SK-N-SH treated with all-trans-retinoic acid at 6 μM for 48 hours (cell line): Measurements from ENCODE around the gene ANK3.

Experiments used
- ATAC-seq: fragments of 200-7000 bp; cut with Tn5 transposase; 3 replicates; pipeline ENCODE4 v1.9.1; 2020; ENCODE audit warnings: mild to moderate bottlenecking, moderate library complexity
- GLIS3 ChIP-seq: fragments of 250-450 bp; sonication (Bioruptor Pico); IDR thresholded peaks from 2 replicates; pipeline ENCODE4 v1.5.0; 2020; ENCODE audit warnings: mild to moderate bottlenecking, moderate library complexity
- OSR1 ChIP-seq: fragments of 250-450 bp; sonication (Bioruptor Pico); IDR thresholded peaks from 2 replicates; pipeline ENCODE4 v1.8.0; 2022; ENCODE audit warnings: moderate library complexity, mild to moderate bottlenecking, inconsistent platforms
- PPARA ChIP-seq: fragments of 250-450 bp; sonication (Bioruptor Pico); IDR thresholded peaks from 2 replicates; pipeline ENCODE4 v1.5.0; 2020; ENCODE audit warnings: mild to moderate bottlenecking, borderline replicate concordance
- SNAI2 ChIP-seq: fragments of 250-450 bp; sonication (Bioruptor Pico); IDR thresholded peaks from 2 replicates; pipeline ENCODE4 v1.5.0; 2020; ENCODE audit warnings: mild to moderate bottlenecking, moderate library complexity
- TOX ChIP-seq: fragments of 250-450 bp; sonication (Bioruptor Pico); IDR thresholded peaks from 2 replicates; pipeline ENCODE4 v1.8.0; 2021; ENCODE audit warnings: mild to moderate bottlenecking, moderate library complexity, borderline replicate concordance
- ZC3H10 ChIP-seq: fragments of 250-450 bp; sonication (Bioruptor Pico); IDR thresholded peaks from 2 replicates; pipeline ENCODE4 v1.5.1; 2021; ENCODE audit warnings: mild to moderate bottlenecking, moderate library complexity
- ZFP3 ChIP-seq: fragments of 250-450 bp; sonication (Bioruptor Pico); IDR thresholded peaks from 2 replicates; pipeline ENCODE4 v1.5.0; 2020; ENCODE audit warnings: mild to moderate bottlenecking, moderate library complexity
- ZNF565 ChIP-seq: fragments of 450-650 bp; formaldehyde crosslinking; conservative IDR thresholded peaks from 2 replicates; pipeline ENCODE4 v1.5.0; 2020; ENCODE audit warnings: low read depth, mild to moderate bottlenecking, moderate library complexity
- ZNF70 ChIP-seq: fragments of 450-650 bp; formaldehyde crosslinking; IDR thresholded peaks from 2 replicates; pipeline ENCODE4 v1.5.0; 2020; ENCODE audit warnings: mild to moderate bottlenecking, moderate library complexity
- ZNF8 ChIP-seq: fragments of 450-650 bp; formaldehyde crosslinking; IDR thresholded peaks from 2 replicates; pipeline ENCODE4 v1.5.0; 2020; ENCODE audit warnings: mild to moderate bottlenecking, moderate library complexity
- TF ChIP-seq, protein P1 (sequence below): fragments of 250-450 bp; sonication (Bioruptor Pico); IDR thresholded peaks from 2 replicates; pipeline ENCODE4 v1.5.1; 2020; ENCODE audit warnings: low read depth, mild to moderate bottlenecking, moderate library complexity
- TF ChIP-seq, protein P2 (sequence below): fragments of 250-450 bp; sonication (Bioruptor Pico); IDR thresholded peaks from 2 replicates; pipeline ENCODE4 v1.5.0; 2020; ENCODE audit warnings: mild to moderate bottlenecking, moderate library complexity
- TF ChIP-seq, protein P3 (sequence below): fragments of 250-450 bp; sonication (Bioruptor Pico); IDR thresholded peaks from 2 replicates; pipeline ENCODE4 v1.8.0; 2020; ENCODE audit warnings: mild to moderate bottlenecking, moderate library complexity, borderline replicate concordance
- TF ChIP-seq, protein P4 (sequence below): fragments of 250-450 bp; sonication (Bioruptor Pico); IDR thresholded peaks from 2 replicates; pipeline ENCODE4 v1.5.1; 2021; ENCODE audit warnings: mild to moderate bottlenecking, moderate library complexity

ANK3 gene

DNA sequence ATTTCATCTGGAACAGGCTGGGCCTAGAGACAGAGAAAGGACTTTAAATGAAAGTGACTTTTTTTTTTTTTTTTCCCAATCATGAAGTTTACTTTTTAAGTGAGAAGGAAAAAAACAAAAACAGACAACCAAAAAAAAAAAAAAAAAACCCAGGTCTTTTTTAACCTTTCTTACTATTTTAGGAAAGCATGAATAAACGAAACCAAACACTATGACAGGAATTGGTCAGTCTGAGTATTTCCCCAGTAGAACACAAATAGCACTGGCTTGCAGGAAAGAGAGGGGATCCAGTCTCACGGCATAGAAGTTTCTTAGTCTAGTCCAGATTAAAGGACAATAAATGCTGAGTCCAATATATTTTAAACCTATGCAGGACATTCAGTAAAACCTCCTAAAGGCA lies 302.8 kb downstream of the ANK3 start:
- no peak for ATAC-seq
- TF ChIP-seq ZC3H10 (no peak), OSR1 (CRISPR knock-in tag) (no peak), PPARA (CRISPR knock-in tag) (no peak)
- TF ChIP-seq, protein P1, sequence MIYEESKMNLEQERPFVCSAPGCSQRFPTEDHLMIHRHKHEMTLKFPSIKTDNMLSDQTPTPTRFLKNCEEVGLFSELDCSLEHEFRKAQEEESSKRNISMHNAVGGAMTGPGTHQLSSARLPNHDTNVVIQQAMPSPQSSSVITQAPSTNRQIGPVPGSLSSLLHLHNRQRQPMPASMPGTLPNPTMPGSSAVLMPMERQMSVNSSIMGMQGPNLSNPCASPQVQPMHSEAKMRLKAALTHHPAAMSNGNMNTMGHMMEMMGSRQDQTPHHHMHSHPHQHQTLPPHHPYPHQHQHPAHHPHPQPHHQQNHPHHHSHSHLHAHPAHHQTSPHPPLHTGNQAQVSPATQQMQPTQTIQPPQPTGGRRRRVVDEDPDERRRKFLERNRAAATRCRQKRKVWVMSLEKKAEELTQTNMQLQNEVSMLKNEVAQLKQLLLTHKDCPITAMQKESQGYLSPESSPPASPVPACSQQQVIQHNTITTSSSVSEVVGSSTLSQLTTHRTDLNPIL: no peak

DNA sequence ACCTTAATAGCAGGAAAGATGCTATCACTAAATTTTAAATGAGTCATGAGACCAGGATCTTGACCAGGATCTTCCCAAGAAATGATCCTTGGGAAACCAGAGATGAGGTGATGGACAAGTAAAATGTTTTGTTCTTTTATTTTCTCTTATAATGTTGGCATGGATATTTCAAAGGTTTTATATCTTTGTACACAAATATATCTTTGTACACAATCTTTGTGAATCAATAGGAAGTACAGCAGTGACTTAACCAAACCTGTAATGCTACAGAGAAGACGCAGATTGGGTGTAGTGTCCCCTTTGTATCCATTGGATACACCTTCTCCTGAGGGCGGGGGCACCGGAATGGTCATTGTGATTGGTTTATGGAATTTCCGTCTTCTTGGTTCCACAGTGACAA lies 303.3 kb downstream of the ANK3 start:
- ATAC-seq: no peak
- TF ChIP-seq OSR1 (CRISPR knock-in tag): no peak
- TF ChIP-seq ZNF8: no peak
- TF ChIP-seq, protein P2, sequence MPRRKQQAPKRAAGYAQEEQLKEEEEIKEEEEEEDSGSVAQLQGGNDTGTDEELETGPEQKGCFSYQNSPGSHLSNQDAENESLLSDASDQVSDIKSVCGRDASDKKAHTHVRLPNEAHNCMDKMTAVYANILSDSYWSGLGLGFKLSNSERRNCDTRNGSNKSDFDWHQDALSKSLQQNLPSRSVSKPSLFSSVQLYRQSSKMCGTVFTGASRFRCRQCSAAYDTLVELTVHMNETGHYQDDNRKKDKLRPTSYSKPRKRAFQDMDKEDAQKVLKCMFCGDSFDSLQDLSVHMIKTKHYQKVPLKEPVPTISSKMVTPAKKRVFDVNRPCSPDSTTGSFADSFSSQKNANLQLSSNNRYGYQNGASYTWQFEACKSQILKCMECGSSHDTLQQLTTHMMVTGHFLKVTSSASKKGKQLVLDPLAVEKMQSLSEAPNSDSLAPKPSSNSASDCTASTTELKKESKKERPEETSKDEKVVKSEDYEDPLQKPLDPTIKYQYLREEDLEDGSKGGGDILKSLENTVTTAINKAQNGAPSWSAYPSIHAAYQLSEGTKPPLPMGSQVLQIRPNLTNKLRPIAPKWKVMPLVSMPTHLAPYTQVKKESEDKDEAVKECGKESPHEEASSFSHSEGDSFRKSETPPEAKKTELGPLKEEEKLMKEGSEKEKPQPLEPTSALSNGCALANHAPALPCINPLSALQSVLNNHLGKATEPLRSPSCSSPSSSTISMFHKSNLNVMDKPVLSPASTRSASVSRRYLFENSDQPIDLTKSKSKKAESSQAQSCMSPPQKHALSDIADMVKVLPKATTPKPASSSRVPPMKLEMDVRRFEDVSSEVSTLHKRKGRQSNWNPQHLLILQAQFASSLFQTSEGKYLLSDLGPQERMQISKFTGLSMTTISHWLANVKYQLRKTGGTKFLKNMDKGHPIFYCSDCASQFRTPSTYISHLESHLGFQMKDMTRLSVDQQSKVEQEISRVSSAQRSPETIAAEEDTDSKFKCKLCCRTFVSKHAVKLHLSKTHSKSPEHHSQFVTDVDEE (CRISPR knock-in tag): no peak
- TF ChIP-seq, protein P3, sequence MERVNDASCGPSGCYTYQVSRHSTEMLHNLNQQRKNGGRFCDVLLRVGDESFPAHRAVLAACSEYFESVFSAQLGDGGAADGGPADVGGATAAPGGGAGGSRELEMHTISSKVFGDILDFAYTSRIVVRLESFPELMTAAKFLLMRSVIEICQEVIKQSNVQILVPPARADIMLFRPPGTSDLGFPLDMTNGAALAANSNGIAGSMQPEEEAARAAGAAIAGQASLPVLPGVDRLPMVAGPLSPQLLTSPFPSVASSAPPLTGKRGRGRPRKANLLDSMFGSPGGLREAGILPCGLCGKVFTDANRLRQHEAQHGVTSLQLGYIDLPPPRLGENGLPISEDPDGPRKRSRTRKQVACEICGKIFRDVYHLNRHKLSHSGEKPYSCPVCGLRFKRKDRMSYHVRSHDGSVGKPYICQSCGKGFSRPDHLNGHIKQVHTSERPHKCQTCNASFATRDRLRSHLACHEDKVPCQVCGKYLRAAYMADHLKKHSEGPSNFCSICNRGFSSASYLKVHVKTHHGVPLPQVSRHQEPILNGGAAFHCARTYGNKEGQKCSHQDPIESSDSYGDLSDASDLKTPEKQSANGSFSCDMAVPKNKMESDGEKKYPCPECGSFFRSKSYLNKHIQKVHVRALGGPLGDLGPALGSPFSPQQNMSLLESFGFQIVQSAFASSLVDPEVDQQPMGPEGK: no peak
- TF ChIP-seq, protein P4, sequence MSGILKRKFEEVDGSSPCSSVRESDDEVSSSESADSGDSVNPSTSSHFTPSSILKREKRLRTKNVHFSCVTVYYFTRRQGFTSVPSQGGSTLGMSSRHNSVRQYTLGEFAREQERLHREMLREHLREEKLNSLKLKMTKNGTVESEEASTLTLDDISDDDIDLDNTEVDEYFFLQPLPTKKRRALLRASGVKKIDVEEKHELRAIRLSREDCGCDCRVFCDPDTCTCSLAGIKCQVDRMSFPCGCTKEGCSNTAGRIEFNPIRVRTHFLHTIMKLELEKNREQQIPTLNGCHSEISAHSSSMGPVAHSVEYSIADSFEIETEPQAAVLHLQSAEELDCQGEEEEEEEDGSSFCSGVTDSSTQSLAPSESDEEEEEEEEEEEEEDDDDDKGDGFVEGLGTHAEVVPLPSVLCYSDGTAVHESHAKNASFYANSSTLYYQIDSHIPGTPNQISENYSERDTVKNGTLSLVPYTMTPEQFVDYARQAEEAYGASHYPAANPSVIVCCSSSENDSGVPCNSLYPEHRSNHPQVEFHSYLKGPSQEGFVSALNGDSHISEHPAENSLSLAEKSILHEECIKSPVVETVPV (CRISPR knock-in tag): no peak
- no peak for TF ChIP-seq ZNF70
- no peak for TF ChIP-seq ZFP3 (CRISPR knock-in tag)
- no peak for TF ChIP-seq TOX (CRISPR knock-in tag)
- no peak for TF ChIP-seq PPARA (CRISPR knock-in tag)
- no peak for TF ChIP-seq SNAI2 (CRISPR knock-in tag)

DNA sequence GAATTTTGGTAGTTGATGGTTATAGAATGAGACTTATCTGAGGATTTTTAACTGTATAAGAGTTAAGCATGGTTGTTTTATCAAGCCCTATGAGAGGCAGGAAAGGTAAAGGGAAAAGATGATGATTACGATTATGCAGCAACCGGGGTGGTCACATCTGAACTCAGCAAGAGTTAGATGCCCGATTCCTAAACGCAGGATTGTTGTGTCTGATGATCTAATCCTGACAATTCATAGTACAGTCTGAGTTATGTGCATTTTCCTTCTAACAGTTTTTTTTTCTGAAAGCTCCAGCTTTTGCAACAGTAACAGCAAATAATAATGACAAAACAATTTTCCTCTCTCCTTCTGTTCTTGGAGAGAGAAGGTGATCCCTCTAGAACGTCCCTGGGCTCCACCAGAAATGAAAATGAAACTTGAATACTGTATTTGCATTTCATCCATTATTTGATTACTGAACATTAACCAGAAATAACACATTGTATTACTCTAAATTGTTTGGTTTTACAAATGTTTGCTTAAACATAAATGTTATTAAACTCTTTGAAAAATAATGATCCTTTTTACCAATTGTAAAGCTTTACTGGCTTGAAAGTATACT lies 306.8 kb downstream of the ANK3 start:
- ATAC-seq: no peak
- no peak for TF ChIP-seq GLIS3

DNA sequence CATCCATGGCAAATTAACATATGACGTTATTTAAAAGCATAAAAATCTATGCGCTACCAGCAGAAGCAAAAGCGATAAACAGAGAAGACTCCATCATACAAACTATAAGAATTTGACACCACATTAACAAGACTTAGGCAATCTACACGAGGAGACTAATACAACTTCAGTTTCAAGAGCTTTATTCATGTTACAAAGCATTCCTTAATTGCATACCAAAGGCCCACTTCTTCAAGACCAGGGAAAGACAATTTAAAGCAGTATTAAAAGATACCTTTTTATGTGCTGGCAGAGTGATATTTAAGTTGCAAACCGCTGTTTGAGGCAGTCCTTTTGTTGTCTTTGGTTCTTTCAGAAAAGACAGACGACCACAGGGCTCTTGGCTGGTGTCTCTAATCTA lies 307.3 kb downstream of the ANK3 start:
- TF ChIP-seq OSR1 (CRISPR knock-in tag): no peak
- TF ChIP-seq, protein P2 (CRISPR knock-in tag): no peak
- TF ChIP-seq ZNF8: no peak
- TF ChIP-seq ZNF565 (CRISPR knock-in tag): no peak
- TF ChIP-seq, all 23 proteins: peak for 0
- ATAC-seq: no peak
